Transverse colon (tissue), 4 donors: Measurements from ENCODE around the gene TRIM14.

Experiments used
- CTCF ChIP-seq, 5 experiments: fragments of 200-600 bp in 3 of 5; fragments of 450-650 bp in 2 of 5; sonication (generic) in 3 of 5; IDR thresholded peaks; 1 replicate in 2 of 5; 2 replicates in 3 of 5; pipeline ENCODE4 v1.5.1; 2016 to 2017; ENCODE audit warnings: antibody characterized with exemption in 5 of 5, inconsistent platforms in 3 of 5, mild to moderate bottlenecking in 2 of 5, moderate library complexity in 1 of 5
- POLR2AphosphoS5 ChIP-seq, 3 donors: sonication (generic); formaldehyde crosslinking; IDR thresholded peaks; one replicate each; pipeline ENCODE4 v1.6.1; 2016; ENCODE audit warnings: antibody characterized with exemption in 3 of 3

- TF ChIP-seq CTCF (IDR thresholded peaks at IDR 0.05), result no peak
- TF ChIP-seq POLR2AphosphoS5 (IDR thresholded peaks at IDR 0.05), result no peak
Measured at GRCh38 chr9:98124637-98125426, 5.8 kb upstream of the TRIM14 start.
